ENCODE measurements around the gene KDR.

The KDR gene

DNA sequence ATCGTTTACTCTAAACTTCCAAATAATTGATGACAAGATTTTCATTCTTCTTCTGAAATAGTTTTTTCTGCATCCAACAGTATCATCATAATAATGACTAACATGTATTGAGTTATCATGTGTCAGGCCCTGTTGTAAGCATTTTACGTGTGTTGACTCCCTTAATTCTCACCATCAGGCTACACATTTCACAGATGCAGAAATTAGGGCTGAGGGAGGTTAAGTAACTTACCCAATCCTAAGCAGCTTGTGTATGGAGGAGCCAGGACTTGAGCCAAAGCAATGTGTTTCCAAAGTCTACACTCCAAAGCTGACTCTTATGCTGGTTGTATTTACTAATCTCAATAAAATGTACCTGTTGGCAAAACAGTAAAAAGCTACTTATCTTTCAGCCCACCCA is 11.2 kb upstream of the KDR start:
- H3K27me3 Mint-ChIP-seq: no peaks in the 10 kb centered on the region
- no peak overlapping the region for H3K27ac Mint-ChIP-seq

DNA sequence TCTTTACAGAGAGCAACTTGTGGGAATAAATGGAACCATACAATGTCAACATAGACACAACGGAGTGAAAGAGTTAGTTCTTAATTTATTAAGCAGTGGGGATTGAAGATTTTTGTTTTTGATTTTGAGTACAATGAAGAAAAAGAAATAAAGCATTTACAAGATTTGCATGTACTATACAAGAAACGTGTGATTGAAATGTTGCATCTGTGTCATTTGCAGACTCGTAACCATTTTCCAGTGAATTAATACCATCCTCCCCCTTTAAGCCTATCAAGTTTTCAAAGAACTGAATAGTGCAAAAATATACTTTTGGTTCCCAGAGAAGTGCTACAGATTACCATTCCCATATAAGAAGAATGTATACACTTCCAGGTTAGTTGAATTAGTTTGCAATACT is 8.6 kb upstream of the KDR start:
- H3K9me3 Mint-ChIP-seq: no peaks in the 10 kb centered on the region
- no peaks in the 10 kb centered on the region for H3K36me3 Mint-ChIP-seq
- H3K27me3 Mint-ChIP-seq: no peaks in the 10 kb centered on the region
- no peaks in the 10 kb centered on the region for H3K4me1 Mint-ChIP-seq
- DNase-seq: no peak
- no peak overlapping the region for H3K4me3 Mint-ChIP-seq
- H3K27ac Mint-ChIP-seq: no peak overlapping the region
- CTCF ChIA-PET: no interaction called here

More for the DNA sequence above, 11.2 kb upstream of the KDR start:
- Mint-ChIP-seq H3K36me3 (no peaks in the 10 kb centered on the region), H3K4me1 (no peaks in the 10 kb centered on the region), H3K4me3 (no peak overlapping the region), H3K9me3 (no peaks in the 10 kb centered on the region)
- DNase-seq: no peak
- CTCF ChIA-PET: no interaction called here

DNA sequence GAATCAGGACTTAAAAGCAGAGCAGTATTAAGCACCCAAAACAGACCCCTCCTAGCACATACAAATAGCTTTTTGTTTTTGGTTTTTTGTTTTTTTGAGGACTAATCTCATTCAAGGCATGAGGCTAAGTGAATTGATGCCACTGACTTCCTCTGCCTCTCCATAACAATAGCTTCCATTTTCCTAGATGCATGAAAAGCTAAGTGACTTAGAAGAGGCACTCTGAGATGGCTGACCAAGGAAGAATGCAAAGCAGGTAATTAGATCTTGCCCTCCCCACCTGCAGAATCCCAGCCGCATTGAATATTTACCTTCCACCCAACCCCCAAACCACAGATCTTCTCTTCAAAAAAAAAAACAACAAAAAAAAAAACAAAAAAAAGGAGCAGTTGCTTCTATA is 7.4 kb upstream of the KDR start:
- Mint-ChIP-seq H3K27me3 (no peaks in the 10 kb centered on the region), H3K36me3 (no peaks in the 10 kb centered on the region), H3K4me1 (no peaks in the 10 kb centered on the region), H3K4me3 (no peak overlapping the region), H3K9me3 (no peaks in the 10 kb centered on the region), H3K27ac (no peak overlapping the region)
- no peak for DNase-seq
- CTCF ChIA-PET: no interaction called here

DNA sequence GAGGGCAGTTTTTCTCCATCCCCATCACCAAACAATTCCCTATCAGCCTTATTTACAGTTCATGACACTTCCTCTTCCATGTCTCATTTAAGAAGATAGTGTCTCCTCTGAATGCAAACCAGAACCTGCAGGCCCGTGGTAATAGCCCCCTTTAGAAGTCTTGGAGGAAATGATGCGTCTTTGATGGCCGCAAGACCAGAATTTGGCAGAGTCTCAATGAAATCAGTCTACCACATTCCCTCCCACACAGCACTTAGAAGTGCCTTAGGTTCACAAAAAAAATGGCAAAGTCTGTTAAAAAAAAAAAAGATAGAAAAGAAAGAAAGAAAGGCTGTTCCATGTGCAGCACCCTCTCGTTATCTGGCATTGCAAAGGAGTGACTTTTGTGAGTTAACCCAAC is 2.1 kb upstream of the KDR start:
- H3K4me1 Mint-ChIP-seq: peaks cover 6% of the 10 kb centered on the region
- H3K27ac Mint-ChIP-seq: no peak overlapping the region
- no peaks in the 10 kb centered on the region for H3K36me3 Mint-ChIP-seq
- H3K4me3 Mint-ChIP-seq: no peak overlapping the region
- CTCF ChIA-PET: no interaction called here
- H3K9me3 Mint-ChIP-seq: no peaks in the 10 kb centered on the region
- peaks cover 41% of the 10 kb centered on the region for H3K27me3 Mint-ChIP-seq
- no peak for DNase-seq

DNA sequence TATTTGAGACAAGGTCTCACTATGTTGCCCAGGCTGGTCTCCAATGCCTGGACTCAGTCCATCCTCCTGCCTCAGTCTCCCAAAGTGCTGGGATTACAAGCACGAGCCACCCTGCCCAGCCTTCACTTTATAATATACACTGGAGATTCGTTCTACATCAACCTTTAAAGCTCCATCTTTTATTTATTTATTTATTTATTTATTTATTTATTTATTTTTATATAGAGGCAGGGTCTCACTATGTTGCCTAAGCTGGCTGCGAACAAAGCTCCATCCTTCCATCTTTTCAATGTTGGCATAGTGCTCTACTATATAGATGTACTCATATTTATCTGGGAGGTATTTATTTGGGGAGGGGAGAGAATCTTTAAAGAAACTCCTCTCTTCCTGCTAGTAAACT is 1.7 kb upstream of the KDR start:
- H3K4me3 Mint-ChIP-seq: no peak overlapping the region
- H3K27ac Mint-ChIP-seq: no peak overlapping the region
- H3K4me1 Mint-ChIP-seq: peaks cover 6% of the 10 kb centered on the region
- peaks cover 41% of the 10 kb centered on the region for H3K27me3 Mint-ChIP-seq
- H3K9me3 Mint-ChIP-seq: no peaks in the 10 kb centered on the region
- no peak for DNase-seq
- H3K36me3 Mint-ChIP-seq: no peaks in the 10 kb centered on the region
- CTCF ChIA-PET: no interaction called here

DNA sequence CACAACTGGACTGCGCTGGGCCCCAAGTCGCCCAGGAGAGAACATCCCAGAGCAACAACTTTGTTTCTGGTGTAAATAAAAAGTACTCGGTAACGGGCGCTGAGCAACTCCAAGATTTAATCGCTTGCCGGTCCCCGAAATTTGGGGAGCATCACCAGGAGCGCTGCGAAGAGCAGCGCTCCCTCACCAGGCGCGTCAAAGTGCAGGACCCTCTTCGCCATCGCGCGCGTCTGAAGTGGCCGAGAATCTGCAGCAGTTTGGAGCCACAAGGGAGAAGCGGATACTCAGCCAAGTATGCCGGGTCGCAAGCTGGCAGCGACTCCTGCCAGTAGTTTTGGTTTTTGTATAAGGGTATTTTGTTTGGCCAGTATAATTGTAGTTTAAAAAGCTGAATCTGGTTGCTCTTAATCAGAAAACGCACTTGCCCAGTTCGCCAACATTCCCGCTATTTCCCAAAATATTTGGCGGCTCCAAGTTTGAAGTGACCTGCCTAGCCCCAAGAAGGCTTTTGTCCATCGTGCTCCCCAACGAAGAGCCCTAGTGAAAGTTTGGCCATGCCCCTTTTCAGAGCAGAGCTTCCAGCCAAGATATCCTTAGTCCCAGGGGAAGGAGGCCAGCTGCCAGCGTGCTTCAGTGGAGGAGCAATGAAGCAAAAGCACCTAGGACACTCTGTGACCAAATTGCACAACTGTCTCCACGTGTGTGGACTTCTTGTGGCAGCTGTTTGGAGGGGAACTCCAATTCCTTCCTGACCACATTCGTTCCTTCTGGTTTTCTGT is 557 bp upstream of the KDR start:
- peaks cover 6% of the 10 kb centered on the region for H3K4me1 Mint-ChIP-seq
- DNase-seq: no peak
- H3K27ac Mint-ChIP-seq: no peak overlapping the region
- H3K9me3 Mint-ChIP-seq: no peaks in the 10 kb centered on the region
- H3K36me3 Mint-ChIP-seq: no peaks in the 10 kb centered on the region
- peaks cover 41% of the 10 kb centered on the region for H3K27me3 Mint-ChIP-seq
- CTCF ChIA-PET: no interaction called here
- H3K4me3 Mint-ChIP-seq: no peak overlapping the region

DNA sequence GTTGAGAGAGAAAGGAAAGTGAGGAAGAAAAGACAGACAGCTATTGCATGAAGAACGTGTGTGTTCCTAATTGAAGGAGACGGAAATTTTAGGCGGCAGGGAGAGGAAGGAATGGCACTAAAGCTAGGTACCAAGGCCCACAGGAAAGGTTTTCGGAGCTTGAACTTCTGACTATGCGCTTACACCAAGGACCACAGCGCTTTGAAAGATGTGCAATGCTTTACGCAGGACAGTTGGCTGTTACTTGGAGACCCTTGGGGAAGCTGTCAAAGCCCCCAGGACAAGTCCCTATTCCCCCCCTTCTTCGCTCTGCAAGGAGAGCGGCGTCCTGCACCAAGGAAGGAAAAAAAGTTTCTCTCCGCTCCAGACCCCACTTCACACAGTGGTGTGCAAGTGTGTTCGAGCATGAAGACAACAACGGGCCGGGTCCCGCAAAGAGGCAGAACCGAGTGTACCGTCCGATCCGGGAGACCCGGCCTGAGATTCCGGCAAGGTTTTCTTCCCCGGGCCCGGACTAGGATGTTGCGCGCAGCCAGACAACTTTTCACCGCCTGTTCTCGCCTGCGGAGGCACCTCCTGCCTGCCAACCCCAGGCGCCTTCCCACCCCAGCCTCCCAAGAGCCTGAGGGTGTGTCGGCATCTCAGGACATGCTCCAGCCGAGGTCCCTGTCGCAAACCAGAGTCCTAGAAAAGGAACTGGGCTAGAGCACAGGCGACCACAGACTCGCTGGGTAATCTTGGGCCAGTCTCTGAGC is 896 bp downstream of the KDR start:
- no peak for DNase-seq
- Mint-ChIP-seq H3K4me3 (no peak overlapping the region), H3K27ac (no peak overlapping the region), H3K4me1 (peaks cover 6% of the 10 kb centered on the region), H3K9me3 (no peaks in the 10 kb centered on the region), H3K27me3 (peaks cover 41% of the 10 kb centered on the region), H3K36me3 (no peaks in the 10 kb centered on the region)
- CTCF ChIA-PET: no interaction called here

DNA sequence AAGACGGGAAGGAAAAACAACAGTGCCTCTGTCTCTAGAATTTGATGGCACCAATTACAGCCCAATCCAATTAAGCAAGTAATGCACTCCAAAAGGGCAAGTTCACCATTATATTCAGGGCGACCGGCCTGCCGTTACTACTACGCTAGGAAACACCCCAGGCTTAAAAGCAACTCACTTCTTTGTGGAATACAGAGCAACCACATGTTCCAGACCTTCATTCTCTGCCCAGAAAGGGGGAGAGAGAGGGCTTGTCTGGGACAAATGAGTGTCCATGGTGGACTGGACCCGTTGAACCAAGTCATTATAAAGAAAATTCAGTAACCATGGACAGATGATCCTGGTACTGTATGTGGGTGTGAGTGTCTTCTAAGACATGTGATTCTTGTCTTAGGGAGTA is 1.6 kb downstream of the KDR start:
- Mint-ChIP-seq H3K27me3 (peaks cover 41% of the 10 kb centered on the region), H3K27ac (no peak overlapping the region)

DNA sequence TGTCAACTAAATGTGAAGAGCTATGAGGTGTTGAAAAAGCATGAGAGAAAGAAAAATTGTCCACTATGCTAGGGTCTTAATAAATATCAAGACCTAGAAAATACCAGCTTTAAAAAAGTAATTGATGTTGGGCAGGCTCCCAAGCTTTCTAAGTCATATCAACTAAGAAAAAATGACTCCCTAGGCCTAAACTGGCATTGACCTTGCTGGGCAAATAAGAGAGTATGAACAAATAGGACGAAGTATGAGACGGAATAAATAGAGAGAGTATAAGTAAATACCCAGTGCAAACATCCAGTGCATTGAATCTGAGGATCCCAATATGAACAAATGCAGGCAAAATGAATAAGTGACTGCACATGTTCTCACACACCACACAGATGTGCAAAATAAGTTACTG is 3.2 kb downstream of the KDR start:
- CTCF ChIA-PET: no interaction called here
- H3K4me1 Mint-ChIP-seq: peaks cover 6% of the 10 kb centered on the region

More for the DNA sequence above, 1.6 kb downstream of the KDR start:
- Mint-ChIP-seq H3K4me1 (peaks cover 6% of the 10 kb centered on the region), H3K36me3 (no peaks in the 10 kb centered on the region), H3K4me3 (no peak overlapping the region), H3K9me3 (no peaks in the 10 kb centered on the region)
- no peak for DNase-seq
- CTCF ChIA-PET: interaction anchor here (0.6 kb wide), 1 partner anchor 27 kb away, joined by 3 read pairs; no protein-coding TSS in a partner anchor

DNA sequence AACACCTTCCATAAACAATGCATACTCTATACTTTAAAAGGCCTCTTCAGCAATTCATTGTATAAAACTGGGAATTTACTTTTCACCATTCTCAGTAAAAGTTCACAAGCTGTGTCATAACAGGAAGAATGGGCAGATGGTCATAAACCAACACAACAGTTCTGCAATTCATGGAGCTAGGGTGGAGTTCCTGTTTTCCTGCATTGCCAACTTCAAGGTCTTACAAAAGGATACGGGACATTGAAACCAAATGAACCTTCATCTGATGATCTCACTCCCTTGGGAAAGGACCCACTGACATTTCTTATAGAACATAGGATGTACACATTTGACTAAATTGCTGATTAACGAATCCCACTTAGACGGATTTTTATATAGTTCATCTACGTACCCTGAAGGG is 4.1 kb downstream of the KDR start:
- H3K27ac Mint-ChIP-seq: no peak overlapping the region
- no peaks in the 10 kb centered on the region for H3K36me3 Mint-ChIP-seq
- no peaks in the 10 kb centered on the region for H3K9me3 Mint-ChIP-seq
- CTCF ChIA-PET: no interaction called here
- no peak overlapping the region for H3K4me3 Mint-ChIP-seq
- H3K27me3 Mint-ChIP-seq: peaks cover 36% of the 10 kb centered on the region
- H3K4me1 Mint-ChIP-seq: peaks cover 3% of the 10 kb centered on the region
- no peak for DNase-seq

More for the DNA sequence above, 3.2 kb downstream of the KDR start:
- H3K4me3 Mint-ChIP-seq: no peak overlapping the region
- H3K27ac Mint-ChIP-seq: no peak overlapping the region
- no peak for DNase-seq
- H3K36me3 Mint-ChIP-seq: no peaks in the 10 kb centered on the region
- no peaks in the 10 kb centered on the region for H3K9me3 Mint-ChIP-seq
- H3K27me3 Mint-ChIP-seq: peaks cover 44% of the 10 kb centered on the region

DNA sequence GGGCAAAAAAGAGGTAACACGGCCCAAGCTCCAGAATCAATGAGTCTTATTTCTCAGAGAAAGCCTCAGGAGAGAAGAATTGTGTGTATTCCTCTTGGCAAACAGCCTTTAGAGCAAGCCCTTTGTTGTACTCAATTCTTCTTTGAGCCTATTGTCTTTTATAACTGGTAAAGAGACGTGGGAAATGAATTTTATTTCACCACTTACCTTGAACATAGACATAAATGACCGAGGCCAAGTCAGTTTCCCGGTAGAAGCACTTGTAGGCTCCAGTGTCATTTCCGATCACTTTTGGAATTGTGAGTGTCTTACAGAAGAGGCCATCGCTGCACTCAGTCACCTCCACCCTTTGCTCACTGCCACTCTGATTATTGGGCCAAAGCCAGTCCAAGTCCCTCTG is 7.0 kb downstream of the KDR start:
- DNase-seq: no peak
- Mint-ChIP-seq H3K4me1 (no peaks in the 10 kb centered on the region), H3K27me3 (peaks cover 10% of the 10 kb centered on the region), H3K9me3 (no peaks in the 10 kb centered on the region), H3K36me3 (no peaks in the 10 kb centered on the region), H3K27ac (no peak overlapping the region), H3K4me3 (no peak overlapping the region)
- CTCF ChIA-PET: no interaction called here

DNA sequence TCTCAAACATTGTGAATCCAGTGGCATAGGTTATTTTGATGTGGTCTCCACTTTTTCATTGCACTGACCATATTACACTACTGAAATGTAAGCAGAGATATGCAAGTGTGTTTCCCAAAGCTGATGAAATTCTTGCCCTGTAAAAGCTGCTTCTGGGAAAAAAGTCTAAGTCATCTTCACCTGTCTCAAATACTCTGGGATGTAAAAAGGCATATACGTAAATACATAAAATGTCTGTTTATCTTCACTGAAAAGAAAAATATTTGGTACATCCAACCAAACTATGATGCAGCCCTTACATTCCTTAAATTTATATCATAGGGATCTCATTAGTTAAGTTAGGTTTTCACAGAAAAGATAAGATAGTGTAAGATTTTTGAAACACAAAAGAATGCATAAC is 7.9 kb downstream of the KDR start:
- Mint-ChIP-seq H3K36me3 (no peaks in the 10 kb centered on the region), H3K27ac (no peak overlapping the region), H3K27me3 (peaks cover 10% of the 10 kb centered on the region), H3K4me3 (no peak overlapping the region), H3K9me3 (no peaks in the 10 kb centered on the region), H3K4me1 (no peaks in the 10 kb centered on the region)
- no peak for DNase-seq
- CTCF ChIA-PET: no interaction called here

DNA sequence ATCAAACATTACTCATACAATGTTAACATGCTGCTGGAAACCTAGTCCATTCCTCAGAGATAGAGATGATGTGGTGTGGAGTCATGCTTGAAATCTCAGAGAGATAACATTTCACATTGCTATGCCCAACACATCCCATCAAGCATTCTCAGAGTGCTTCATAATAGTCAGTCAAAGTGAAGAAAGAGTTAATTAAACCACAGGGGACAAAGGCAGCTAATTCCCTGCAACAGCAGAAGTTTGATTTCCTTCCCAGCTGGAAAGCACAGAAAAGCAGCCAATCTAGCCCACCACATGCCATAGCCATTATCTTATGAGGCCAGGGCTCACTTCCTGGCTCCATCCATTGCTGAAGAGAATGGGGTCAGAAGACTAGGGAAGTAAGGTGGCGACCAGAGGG is 8.9 kb downstream of the KDR start:
- CTCF ChIA-PET: no interaction called here
- Mint-ChIP-seq H3K27ac (no peak overlapping the region), H3K9me3 (no peaks in the 10 kb centered on the region), H3K4me1 (no peaks in the 10 kb centered on the region), H3K4me3 (no peak overlapping the region), H3K36me3 (no peaks in the 10 kb centered on the region), H3K27me3 (peaks cover 10% of the 10 kb centered on the region)
- no peak for DNase-seq

DNA sequence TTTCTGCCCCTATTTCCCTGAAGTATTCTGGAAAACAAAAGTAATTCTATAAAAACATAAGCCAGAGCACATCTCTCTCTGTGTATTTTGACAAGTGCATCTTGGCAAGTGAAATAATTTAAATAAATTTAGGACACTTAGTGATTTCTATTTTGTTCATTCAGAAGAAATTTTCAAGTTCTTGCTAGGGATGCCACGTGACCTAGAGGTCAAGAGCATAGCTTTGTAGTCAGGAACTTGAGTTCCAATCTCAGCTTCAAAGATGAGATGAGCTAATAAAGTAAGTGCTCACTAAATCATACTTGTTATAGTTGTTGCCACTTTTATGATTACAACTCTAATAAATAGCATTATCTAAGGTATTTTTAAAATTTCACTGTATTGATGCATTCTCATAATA is 13.8 kb downstream of the KDR start:
- no peak for DNase-seq
- Mint-ChIP-seq H3K27me3 (no peaks in the 10 kb centered on the region), H3K9me3 (no peaks in the 10 kb centered on the region), H3K4me1 (no peaks in the 10 kb centered on the region), H3K36me3 (no peaks in the 10 kb centered on the region), H3K4me3 (no peak overlapping the region), H3K27ac (no peak overlapping the region)
- CTCF ChIA-PET: no interaction called here

DNA sequence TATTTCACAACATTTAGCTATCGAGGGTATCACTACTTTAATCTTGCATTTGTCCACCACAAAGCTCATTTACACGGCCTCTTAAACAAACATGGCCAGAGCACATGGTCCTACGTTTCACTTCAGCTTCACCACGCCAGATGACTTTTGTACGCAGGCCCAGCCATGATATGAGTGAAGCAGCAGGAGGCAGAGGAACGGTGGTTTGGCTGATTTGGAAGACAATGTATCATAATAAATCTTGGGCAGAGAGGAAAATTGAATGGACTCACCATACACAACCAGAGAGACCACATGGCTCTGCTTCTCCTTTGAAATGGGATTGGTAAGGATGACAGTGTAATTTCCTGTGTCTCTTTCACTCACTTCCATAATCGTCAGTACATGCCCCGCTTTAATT is 15.3 kb downstream of the KDR start:
- CTCF ChIA-PET: no interaction called here
- no peak overlapping the region for H3K4me3 Mint-ChIP-seq
- H3K27ac Mint-ChIP-seq: no peak overlapping the region
- H3K9me3 Mint-ChIP-seq: no peaks in the 10 kb centered on the region
- no peaks in the 10 kb centered on the region for H3K4me1 Mint-ChIP-seq
- DNase-seq: no peak
- no peaks in the 10 kb centered on the region for H3K36me3 Mint-ChIP-seq
- no peaks in the 10 kb centered on the region for H3K27me3 Mint-ChIP-seq

All from activated naive CD4-positive, alpha-beta T cell treated with anti-CD3 and anti-CD28 coated beads, Interleukin-2, amount 10 ng/mL, durations not matched to agents 7 days and 5 days (primary cell).